ENCODE results near the gene ZBED2.

DNA sequence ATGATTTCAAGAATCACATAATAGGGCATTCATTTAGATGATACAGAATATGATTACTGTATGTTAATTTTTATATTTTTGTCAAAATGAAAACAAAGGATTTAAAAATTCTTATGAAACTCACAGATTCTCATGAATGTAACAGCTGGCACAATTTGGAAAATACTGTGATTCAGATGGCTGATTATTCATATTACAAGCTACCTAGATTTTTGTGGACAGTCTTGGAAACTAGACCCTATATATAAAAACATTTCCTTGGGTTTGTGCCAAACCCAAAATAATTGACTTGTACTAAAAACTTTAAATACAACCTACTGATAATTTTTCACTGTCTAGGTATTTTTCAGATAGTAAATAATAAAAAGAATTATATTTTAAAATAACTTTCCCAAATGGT, 26.2 kb downstream of the ZBED2 start:
- TF ChIP-seq CTCF (IDR thresholded peaks at IDR 0.05) (no peak), POLR2A (IDR thresholded peaks at IDR 0.05) (no peak)
